GM18499 (cell line): Measurements from ENCODE around the gene HBG2.
A peak's percentile ranks its signal among the peaks of the same experiment; 100 is the strongest.
"Not testable (repeated sequence)": the region's sequence is repeated elsewhere in the genome, so short reads cannot be mapped to it uniquely, and the experiment has no call there.

Experiments
- ATAC-seq: cut with Tn5 transposase; IDR thresholded peaks from one replicate; pipeline ENCODE4 v1.9.1; 2021; ENCODE audit warnings: moderate number of reproducible peaks; ENCODE audit not compliant: insufficient read depth, unreplicated experiment

Gene HBG2

DNA sequence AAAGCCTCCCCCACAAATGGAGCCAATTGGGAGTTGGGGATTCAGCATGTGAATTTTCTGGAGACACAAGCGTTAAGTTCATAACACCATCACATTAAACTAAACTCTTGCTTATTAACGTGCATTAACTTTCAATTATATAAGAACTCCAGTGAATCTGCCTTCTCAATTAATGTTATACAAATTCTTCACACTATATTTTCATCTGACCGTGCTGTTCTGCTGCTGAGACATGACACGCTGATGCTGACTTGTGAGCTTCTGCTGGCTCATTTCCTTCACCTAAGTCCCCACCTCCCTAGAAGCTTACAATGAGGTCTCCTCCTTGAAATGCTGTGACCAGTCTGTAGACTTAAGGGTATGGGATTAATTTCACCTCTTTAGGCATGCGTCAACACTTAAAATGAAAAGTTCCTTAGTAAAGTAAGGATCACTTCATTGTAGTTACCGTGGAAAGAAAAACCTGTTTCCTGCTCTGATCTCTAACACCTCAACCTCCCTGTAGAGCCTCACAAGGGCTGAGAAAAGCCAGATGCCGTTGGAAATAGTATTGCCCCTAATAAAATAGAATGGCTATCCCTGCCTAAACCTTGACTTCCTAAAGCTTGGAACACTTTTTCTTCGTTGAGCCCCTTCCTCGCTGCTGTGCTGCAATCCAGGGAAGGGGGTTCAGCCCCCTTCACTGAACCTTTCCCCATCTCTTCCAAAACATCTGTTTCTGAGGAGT is 2.2 kb downstream of the HBG2 start:
- ATAC-seq, result no peak

DNA sequence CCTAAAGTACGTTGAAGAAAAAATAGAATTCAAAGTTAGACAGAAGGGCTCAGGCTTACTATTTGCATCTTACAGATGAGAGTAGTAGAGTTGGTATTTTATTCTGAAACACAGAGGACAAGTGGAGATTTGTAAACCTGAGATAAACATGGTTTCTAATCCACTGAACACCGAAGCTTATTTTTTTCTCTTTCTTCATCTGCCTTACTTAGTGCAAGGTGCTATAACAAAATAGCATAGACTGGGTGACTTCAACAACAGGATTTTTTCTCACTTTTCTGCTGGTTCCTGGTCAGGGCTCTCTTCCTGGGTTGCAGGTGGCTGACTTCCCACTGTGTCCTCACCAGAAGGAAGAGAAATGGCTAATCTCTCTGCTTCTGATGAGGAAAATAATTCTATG is 2.8 kb downstream of the HBG2 start:
- ATAC-seq, result no peak

DNA sequence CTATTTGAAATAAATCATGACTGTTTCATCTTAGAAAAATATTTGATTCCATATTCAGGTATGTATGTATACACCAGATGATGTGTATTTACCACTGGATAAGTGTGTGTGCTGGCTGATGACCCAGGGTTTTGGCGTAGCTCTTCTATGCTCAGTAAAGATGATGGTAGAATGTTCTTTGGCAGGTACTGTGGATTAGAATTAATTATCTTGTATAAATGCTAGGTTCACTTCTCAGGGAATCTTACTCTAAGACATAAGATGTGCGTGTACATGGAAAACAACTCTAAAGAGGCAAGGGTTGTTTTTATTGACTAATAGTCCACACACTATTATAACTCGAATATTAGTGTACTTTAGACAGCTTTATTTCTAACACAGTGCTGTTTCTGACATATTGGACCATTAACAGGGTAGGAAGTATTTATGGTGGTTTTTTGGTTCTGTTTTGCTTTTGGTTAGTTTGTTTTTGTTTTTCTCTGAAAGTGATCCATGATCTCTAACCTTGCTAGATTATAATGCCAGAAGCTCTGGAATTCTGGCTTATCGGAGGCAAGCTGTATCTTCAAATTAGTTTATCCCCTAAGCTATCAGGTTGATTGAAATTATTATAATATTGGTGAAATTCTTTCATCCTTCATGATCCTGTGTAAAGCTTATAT is 3.9 kb downstream of the HBG2 start:
- ATAC-seq, result no peak

DNA sequence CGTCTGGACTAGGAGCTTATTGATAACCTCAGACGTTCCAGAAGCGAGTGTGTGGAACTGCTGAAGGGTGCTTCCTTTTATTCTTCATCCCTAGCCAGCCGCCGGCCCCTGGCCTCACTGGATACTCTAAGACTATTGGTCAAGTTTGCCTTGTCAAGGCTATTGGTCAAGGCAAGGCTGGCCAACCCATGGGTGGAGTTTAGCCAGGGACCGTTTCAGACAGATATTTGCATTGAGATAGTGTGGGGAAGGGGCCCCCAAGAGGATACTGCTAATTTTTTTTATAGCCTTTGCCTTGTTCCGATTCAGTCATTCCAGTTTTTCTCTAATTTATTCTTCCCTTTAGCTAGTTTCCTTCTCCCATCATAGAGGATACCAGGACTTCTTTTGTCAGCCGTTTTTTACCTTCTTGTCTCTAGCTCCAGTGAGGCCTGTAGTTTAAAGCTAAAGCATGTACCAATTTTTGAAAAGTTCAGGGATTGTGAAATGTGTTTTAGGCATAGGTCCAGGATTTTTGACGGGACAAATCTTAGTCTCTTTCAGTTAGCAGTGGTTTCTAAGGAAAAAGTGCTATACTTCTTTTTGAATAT is 4.7 kb downstream of the HBG2 start, which contains the start of gene HBG1:
Gene HBG1 (minus strand): TSS at position 51 of the 590 bp plus-strand sequence. CDS start 53 bp downstream, outside the sequence.
- not testable (repeated sequence) for ATAC-seq

DNA sequence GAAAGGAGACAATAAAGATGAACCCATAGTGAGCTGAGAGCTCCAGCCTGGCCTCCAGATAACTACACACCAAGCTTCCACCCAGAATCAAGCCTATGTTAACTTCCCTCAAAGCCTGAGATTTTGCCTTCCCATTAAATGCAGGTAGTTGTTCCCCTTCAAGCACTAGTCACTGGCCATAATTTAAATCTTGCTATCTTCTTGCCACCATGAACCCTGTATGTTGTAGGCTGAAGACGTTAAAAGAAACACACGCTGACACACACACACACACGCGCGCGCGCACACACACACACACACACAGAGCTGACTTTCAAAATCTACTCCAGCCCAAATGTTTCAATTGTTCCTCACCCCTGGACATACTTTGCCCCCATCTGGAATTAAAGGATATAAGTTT is 6.1 kb downstream of the HBG2 start:
- not testable (repeated sequence) for ATAC-seq

DNA sequence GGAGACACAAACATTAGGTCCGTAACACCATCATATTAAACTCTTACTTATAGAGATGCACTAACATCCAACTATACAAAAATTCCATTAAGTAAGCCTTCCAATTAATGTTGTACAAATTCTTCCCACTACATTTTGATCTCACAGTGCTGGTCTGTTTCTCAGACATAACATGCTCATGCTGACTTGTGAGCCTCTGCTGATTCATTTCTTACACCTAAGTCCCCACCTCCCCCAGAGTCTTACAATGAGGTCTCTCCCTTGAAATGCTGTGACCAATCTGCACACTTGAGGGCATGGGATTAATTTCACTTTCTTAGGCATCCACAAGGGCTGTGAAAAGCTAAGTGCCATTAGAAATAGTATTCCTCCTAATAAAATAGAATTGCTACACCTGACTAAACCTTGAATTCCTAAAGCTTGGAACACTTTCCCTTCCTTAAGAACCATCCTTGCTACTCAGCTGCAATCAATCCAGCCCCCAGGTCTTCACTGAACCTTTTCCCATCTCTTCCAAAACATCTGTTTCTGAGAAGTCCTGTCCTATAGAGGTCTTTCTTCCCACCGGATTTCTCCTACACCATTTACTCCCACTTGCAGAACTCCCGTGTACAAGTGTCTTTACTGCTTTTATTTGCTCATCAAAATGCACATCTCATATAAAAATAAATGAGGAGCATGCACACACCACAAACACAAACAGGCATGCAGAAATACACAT is 6.9 kb downstream of the HBG2 start:
- no peak for ATAC-seq

DNA sequence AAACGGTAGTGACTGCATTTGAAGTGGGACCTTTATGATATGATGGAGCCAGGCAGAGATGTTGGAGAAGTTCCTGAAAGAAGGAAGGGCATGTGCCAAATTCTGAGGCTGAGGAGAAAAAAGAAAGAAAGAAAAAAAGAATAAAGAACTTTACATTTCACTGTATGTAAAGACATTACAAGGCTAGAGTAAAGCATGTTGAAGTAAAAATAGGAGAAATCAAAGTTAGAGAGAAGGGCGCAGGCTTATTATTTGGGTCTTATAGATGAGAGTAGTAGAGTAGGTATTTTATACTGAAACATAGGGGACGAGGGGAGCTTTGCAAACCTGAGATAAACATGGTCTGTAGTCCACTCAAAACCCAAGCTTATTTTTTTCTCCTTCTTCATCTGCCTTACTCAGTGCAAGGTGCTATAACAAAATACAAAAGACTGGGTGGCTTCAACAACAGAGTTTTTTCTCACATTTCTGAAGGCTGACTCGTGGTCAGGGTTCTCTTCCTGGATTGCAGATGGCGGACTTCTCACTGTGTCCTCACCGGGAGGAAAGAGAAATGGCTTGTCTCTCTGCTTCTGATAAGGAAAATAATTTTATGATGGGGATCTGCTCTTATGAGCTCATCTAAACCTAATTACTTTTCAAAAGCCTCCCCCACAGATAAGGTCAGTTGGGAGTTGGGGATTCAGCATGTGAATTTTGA is 7.7 kb downstream of the HBG2 start:
- no peak for ATAC-seq

DNA sequence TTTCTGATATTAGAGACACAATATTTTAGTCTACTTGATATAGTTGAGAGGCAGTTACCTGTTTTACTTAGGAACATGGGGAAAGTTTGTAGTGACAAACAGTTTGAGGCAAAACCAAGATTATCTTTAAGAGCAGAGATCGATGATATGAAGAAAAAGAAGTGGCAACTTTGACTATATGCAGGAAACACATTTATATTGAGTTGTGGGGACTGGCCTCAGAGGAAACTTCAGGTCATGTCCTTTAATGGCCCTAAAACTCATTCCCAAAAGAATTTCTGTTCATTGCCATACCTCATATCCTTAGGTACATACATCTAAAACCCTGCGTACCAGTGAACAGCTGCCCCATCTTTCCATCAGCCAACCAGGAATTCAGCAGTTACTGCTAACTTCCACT is 9.4 kb downstream of the HBG2 start:
- ATAC-seq, result no peak

DNA sequence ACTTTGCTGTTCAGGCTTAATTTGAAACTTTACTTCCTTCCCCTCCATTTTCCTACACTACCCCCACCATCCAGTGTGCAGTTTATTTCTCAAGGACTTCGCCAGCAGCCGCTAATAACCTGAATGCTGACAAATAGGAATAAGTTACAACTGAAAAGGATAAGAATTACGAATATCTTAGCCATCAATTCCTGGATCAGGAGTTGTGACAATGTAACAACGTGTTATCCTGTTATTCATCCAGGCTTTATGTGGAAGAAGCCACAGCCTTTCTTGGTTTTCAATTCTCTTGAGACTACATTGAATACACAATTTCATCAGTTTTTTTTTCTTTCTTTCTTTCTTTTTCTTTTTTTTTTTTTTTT is 10.8 kb downstream of the HBG2 start:
- ATAC-seq, result no peak

DNA sequence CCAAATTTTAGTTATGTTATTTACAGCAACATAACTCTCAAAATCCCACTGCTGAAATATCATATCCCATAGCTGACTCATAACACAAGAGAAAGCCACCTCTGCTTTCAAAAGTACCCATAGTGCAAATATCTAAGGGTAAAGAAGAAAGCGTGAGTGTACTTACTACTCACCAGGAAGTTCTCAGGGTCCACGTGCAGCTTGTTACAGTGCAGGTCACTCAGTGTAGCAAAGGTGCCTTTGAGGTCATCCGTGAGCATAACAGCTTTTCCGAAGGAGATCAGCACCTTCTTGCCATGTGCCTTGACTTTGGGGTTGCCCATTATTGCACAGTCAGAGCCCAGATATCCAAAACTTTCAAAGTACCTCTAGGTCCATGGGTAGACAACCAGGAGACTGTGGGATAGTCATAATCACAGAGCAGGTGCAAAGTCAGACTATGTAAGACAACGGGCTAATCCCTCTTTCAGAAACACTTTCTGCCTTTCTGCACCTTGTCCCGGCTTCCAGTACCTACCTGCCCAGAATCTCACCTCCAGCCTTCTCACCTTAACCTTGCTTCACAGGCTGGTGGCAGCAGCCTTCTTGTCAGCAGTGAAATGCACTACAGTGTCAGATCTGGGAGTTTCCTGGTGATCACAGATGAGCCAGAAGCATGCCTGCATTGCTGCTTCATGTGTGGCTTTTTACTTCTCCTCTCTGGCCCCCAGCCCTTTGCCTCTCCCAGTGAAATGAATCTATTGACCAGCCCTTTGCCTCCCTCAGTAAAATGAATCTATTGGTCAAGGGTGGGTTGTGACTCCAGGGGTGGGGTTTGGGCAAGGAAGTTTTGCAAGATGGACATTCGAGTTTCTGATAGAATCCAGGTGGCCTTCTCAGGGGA is 11.4 kb downstream of the HBG2 start:
- ATAC-seq, result no peak

DNA sequence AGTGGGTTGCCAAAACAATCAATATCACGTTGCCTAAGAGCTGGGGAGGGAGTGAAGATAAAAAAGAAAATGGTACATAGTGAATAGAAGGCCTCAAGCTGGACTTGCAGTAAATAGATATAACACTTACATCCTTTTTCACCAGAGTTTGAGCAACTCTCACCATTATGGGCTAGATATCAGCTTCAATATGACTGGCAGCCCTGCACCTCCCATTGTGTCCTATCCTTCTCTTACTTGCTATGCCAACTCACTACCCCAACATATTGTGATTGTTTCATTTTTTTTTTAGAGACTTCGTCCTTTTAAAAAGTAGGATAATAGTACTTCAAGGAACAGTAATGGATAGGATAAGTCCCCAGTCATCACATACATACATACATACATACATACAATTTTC is 12.4 kb downstream of the HBG2 start:
- no peak for ATAC-seq

DNA sequence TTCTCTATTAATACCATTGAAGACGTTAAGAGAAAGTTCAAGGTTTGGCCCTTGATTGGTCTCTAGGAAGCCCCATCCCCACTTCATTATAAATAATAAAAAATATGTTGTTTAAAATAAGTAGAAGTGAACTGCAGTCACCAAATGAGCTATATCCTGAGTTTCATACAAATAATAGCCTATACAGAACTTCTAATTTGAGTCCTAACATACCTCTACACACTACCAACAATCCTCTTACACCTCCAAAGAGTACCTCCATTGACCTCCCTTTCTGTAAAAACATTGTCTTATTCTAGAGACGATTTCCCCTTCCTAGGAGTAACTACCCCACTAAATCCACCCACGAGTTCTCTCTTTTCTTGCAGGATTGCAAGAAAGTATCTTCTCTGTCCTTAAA is 13.1 kb downstream of the HBG2 start:
- ATAC-seq, result no peak

DNA sequence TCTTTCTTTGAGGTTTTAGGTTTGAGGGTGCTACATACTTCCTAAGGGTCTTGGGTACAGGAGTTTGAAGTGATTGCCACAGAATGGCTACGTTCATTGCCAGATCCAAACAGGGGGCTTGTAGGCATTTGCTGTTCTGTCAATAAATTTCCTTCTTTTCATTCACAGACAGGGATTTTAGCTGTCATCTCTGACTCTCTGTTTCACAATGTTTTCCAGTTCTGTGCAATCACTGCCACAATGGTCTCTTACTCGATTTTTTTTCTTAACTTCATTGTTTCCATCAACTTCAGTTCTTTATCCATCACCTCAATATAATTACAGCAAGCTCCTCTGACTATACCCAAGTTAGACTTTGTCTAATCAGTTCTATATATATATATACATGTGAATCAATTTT is 14.1 kb downstream of the HBG2 start:
- no peak for ATAC-seq

DNA sequence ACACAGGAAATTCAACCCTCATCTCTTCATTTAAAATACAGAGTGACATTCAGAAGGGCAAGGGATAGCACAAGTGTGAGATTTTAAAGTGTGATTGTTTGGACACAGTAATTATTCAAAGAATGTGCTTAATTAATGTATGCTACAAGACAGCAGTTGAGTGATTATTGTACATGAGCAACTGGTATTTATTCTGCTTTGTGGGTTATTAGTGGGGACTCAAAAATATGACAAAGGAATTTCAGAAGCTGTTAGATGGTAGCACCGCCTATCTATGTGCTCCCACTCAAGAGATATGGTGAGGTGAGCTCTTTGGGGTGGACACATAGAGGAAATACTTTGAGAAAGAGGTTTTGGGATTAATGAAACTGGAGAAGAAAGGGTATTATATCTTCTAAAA is 14.5 kb downstream of the HBG2 start:
- ATAC-seq, result no peak

DNA sequence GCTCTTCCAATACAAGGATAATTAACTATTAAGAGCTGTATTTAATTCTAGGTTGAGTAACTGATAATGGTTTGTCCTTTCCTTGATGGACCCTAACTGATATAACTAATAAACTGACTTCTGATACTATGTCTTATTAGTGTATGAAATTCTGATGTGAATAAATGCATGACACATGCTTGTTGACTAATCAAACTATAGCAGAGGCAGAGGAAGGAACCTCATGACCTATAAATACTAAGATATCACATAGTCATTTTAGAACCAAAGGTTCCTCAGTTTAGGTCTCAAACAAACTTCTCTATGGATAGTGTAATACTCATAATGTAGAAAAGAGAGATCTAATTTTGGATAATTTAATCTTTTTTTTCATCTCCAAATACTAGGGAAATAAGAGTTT is 15.5 kb downstream of the HBG2 start:
- no peak for ATAC-seq

DNA sequence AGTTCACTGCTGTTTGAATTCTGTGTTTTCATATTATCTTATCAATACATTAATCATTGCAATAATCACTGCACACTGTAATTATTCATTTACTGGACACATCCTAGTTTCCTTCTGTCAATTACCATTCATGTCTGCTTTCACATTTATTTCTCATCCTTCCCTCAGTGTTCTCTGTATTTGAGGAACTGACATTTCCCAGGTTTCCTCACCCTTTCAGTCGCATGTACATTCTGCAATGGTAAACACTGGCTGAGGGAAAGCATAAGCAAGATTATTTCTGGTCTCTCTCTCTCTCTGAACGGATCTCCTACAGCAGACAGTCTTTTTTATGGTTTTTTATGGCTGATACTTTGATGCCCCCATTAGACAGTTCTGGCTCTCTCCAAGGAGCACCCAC is 16.1 kb downstream of the HBG2 start:
- ATAC-seq, result no peak

DNA sequence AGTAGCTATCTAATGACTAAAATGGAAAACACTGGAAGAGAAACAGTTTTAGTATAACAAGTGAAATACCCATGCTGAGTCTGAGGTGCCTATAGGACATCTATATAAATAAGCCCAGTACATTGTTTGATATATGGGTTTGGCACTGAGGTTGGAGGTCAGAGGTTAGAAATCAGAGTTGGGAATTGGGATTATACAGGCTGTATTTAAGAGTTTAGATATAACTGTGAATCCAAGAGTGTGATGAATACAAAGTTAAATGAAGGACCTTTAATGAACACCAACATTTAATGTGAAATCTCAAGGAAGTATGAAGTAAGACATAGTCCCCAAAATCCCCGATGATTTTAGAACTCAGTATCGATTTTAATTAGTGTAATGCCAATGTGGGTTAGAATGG is 17.2 kb downstream of the HBG2 start:
- no peak for ATAC-seq

DNA sequence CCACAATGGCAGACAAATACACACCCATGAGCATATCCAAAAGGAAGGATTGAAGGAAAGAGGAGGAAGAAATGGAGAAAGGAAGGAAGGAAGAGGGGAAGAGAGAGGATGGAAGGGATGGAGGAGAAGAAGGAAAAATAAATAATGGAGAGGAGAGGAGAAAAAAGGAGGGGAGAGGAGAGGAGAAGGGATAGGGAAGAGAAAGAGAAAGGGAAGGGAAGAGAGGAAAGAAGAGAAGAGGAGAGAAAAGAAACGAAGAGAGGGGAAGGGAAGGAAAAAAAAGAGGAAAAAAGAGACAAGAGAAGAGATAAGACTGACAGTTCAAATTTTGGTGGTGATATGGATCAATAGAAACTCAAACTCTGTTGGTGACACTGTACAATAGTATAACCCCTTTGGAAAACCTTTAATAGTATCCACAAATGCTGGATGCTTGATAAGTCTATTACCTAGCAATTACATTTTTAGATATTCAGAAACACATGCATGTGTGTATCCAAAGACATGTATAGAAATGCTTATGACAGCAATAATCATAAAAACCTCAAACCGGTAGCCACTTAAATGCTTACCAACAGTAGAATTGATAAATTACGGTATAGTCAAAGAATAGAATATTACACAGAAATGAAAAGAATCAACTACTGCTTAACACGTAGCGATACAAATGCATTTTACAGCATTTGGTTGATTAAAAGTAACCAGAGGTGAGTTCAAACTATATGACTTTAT is 19.1 kb downstream of the HBG2 start:
- ATAC-seq, result no peak

DNA sequence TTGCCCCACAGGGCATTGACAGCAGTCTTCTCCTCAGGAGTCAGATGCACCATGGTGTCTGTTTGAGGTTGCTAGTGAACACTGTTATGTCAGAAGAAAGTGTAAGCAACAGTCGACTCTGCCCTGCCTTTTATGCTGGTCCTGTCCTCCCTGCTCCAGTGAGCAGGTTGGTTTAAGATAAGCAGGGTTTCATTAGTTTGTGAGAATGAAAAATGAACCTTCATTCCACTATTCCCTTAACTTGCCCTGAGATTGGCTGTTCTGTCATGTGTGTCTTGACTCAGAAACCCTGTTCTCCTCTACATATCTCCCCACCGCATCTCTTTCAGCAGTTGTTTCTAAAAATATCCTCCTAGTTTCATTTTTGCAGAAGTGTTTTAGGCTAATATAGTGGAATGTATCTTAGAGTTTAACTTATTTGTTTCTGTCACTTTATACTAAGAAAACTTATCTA is 20.2 kb downstream of the HBG2 start, which contains the start of gene HBD:
Gene HBD (minus strand): TSS at position 103 of the 454 bp plus-strand sequence. CDS start 50 bp downstream, at position 53.
- peak; percentile 79 for ATAC-seq
